Tibial nerve (tissue), 3 donors: ENCODE data around the gene STON2.

Experiments used
- EP300 ChIP-seq, 2 donors: sonication (generic); formaldehyde crosslinking; IDR thresholded peaks; one replicate each; pipeline ENCODE4 v1.6.1; 2017; ENCODE audit warnings: antibody characterized with exemption in 2 of 2, mild to moderate bottlenecking in 1 of 2
- POLR2A ChIP-seq, 2 donors: fragments of 450-650 bp; IDR thresholded peaks; one replicate each; pipeline ENCODE4 v1.6.1; 2017; ENCODE audit warnings: antibody characterized with exemption in 2 of 2, mild to moderate bottlenecking in 2 of 2, moderate library complexity in 2 of 2

GRCh38 chr14:81309511-81309910 lies 90.6 kb downstream of the STON2 start:
- TF ChIP-seq EP300 (IDR thresholded peaks at IDR 0.05) (no peak), POLR2A (IDR thresholded peaks at IDR 0.05) (no peak)
